HG02884 (cell line): ENCODE measurements around the gene DDIT4.
"Not testable (repeated sequence)": the region's sequence is repeated elsewhere in the genome, so short reads cannot be mapped to it uniquely, and the experiment has no call there.

ENCODE experiments used
- ATAC-seq: cut with Tn5 transposase; IDR thresholded peaks from one replicate; pipeline ENCODE4 v1.9.1; 2021; ENCODE audit warnings: mild to moderate bottlenecking, moderate library complexity; ENCODE audit not compliant: unreplicated experiment

The DDIT4 gene, protein sequence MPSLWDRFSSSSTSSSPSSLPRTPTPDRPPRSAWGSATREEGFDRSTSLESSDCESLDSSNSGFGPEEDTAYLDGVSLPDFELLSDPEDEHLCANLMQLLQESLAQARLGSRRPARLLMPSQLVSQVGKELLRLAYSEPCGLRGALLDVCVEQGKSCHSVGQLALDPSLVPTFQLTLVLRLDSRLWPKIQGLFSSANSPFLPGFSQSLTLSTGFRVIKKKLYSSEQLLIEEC

DNA sequence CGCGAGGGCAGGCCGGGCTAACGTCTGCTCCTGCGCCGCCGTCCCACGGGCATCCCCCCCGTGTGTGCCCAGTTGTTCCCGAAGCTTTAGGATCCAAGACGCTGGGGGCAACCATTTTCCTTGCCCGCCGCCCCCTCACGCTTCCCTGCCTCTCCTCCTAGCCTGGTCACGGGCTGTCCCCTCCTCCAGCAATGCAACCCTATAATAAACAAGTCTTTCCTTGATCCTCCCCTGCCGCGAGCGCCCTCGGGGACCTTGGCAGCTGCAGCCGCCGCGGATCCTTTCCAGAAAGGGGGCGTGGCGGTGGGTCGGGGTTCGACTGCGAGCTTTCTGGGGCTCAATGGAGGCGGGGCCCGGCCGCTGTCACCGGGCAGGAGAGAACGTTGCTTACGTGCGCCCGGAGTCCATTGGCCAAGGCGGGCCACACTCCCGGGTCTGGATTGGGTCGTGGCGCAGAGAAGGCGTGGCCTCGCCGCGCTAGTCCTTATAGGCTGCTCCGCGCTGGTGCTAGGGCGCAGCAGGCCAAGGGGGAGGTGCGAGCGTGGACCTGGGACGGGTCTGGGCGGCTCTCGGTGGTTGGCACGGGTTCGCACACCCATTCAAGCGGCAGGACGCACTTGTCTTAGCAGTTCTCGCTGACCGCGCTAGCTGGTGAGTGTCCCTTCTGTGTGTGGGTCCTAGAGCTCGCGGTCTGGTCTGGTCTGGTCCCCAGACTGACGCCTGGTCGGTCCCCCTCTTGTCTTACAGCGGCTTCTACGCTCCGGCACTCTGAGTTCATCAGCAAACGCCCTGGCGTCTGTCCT is at the start of gene DDIT4:
Gene DDIT4, plus strand, starts transcription at position 515 of the 803 bp plus-strand sequence. CDS start 293 bp downstream, outside the sequence.
- peak; percentile 86 for ATAC-seq

DNA sequence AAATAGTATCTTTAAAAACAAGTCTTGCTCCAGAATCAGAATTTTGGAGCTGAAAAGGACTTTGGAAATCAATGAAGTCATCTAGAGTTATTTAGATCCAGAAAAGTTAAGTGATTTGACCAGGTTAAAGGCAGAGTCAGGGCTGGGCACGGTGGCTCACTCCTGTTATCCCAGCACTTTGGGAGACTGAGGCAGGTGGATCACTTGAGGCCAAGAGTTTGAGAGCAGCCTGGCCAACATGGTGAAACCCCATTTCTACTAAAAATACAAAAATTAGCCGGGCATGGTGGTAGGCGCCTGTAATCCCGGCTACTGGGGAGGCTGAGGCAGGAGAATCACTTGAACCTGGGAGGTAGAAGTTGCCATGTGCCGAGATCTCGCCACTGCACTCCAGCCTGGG is 49.5 kb upstream of the DDIT4 start:
- not testable (repeated sequence) for ATAC-seq

DNA sequence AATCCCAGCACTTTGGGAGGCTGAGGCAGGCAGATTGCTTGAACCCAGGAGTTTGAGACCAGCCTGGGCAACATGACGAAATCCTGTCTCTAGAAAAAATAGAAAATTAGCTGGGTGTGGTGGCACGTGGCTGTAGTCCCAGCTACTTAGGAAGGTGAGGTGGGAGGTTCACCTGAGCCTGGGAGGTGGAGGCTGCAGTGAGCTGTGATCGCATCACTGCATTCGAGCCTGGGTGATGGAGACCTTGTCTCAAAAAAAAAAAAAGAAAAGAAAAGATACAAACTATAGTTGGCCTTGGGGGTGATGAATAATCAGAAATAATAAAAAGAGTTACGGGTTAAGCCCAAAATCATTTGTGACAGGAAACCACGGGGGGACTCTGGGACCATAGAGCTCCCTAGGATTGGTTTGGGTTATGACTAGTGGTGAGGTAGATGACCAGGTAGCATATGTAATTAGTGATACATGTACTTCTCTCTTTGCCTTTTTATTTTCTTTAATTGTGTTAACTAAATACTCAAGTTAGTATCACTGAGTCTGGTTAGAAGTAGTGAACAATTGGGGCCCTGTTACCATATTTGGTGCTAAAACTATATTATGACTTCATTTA is 47.2 kb upstream of the DDIT4 start:
- no peak for ATAC-seq

DNA sequence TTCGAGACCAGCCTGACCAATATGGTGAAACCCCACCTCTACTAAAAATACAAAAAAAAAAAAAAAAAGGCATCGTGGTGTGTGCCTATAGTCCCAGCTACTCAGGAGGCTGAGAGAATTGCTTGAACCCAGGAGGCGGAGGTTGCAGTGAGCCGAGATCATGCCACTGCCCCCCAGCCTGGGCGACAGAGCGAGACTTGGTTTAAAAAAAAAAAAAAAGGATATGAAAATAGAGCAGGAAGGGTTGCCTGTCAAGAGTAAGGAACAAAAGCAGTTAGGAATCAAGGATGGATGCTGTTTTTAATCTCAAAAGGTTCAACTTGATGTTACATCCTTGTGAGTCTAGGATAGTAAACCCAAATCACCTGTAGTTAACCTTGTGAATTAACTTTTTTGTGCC is 45.9 kb upstream of the DDIT4 start:
- ATAC-seq = no peak

DNA sequence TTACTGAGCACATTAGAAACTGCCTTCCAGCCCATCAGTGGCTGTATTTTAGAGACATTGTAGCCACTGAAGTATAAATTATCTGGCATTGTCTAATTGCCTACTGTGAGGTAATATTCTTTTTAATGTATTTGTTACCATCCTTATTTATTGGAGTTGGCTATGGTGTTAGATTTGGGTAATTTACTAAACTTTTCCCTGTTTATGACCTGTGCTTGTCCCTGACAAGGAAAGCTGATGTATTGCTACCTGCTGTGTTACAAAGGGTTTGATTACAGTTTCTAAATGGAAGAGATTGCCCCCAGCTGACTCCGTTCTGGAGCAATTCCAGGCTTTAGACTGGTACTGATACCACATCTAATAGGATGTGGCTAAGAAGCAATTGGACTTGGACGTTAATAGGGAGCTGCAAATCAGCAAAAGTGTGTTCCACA is 45.4 kb upstream of the DDIT4 start:
- no peak for ATAC-seq

DNA sequence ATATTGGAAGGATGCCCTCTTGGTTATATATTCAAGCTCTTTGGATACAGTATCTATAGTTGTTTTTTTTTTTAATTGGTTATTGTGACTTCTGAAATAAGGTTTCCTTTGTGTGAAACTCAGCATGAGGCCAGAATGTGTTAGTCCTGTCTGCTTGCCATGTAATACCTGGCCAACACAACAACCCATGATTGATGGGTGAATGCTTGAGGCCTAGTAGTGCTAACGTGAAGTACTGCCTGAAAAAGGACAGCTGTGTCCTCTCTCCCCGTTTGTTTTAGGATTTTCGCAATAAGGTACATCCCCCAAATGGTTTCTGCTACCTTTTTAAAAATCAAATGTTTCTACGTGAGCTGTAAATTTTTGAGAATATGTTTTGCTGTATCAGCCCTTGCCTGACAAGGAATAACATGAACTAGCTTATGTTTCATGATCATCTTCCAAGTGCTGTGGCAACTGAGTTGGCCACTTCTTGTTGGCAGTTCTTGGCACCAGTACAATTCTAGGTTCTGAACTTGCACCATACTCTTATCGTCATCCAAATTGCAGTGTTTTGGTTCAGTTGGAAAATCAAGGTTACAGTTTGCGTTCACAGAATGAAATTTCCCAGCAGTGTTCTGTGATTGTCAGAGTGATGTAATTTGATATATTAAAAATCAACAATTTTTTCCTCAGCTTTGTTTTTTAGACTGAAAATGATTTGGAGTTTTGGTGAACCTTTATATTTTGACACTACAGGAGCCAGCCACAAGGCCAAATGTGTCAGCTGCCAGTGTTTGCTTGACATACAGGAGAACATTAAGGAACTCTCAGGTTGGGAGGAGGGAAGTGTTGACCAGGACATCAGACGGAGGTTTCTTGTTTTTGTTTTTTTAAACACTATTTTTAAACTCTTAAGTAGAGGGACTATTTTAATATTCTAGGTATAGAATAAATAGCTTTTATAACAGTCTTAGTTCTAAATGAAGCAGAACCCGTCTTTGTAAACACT is 44.2 kb upstream of the DDIT4 start:
- ATAC-seq = no peak

DNA sequence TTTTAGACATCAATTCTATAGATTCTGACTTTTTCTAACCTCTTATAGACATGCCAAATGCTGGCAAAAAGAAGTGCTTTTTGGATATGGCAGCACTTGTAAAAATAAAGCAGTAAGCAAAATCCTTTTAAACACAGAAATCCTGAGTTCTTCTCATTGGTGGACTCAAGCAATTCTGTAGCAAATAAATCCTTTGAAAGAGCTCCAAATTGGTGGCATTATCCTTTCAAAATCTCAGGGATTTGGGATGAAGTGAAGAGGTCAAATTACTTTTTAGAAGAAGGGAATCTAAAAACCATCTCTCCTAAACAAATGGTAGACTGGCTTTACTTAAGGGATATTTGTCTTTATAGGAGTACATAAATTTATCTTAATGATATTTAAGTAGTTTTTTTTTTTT is 40.1 kb upstream of the DDIT4 start:
- no peak for ATAC-seq

DNA sequence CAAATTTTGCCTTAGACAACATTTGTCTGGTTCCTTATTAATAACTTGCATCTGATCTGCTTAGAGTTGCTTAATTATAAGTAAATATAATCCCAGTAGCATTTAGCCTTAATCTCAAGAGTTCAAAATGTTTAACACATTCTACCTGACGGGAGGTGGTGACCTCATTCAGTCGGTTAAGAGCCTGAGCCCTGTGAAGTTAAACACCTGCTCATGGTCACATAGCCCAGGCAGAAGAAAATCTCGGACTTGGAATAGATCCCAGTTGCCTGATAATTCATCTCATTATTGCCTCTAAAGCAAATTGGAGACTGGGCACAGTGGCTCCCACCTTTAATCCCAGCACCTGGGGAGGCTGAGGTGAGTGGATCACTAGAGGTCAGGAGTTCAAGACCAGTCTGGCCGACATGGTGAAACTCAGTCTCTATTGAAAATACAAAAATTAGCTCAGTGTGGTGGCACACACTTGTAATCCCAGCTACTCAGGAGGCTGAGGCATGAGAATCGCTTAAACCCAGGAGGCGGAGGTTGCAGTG is 39.1 kb upstream of the DDIT4 start:
- ATAC-seq = no peak

DNA sequence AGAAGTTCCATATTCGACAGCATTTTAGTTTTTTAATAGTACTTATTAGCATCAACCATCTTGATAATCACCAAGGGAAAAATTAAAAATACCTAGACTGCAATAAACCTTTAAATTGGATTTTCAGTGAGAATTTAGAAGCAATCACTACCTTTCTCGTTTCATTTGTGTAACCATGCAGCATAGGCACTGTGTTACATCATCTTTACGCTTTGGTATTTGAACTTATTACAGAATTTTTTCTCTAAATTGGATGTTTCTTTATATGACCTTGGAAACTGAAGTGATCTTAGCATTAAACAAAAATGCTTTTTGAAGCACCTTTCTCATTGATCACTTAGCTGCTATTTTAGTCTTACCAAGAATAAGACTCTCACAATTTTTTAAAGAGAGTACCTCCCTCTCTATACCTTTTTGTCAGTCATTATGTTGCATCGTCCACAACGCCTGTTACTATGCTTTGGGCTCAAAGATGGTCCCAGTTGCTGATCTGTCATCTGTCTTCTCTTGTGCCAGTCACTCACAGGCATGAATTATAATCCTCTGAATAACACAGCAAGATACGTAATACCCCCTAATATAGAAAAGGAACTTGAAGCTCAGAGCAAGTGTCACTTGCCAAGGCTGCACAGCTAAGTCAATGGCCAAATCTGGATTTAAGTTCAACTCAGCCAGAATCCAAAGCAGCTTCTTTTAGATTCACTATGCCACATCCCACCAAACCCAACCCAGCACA is 38.0 kb upstream of the DDIT4 start:
- ATAC-seq = no peak

DNA sequence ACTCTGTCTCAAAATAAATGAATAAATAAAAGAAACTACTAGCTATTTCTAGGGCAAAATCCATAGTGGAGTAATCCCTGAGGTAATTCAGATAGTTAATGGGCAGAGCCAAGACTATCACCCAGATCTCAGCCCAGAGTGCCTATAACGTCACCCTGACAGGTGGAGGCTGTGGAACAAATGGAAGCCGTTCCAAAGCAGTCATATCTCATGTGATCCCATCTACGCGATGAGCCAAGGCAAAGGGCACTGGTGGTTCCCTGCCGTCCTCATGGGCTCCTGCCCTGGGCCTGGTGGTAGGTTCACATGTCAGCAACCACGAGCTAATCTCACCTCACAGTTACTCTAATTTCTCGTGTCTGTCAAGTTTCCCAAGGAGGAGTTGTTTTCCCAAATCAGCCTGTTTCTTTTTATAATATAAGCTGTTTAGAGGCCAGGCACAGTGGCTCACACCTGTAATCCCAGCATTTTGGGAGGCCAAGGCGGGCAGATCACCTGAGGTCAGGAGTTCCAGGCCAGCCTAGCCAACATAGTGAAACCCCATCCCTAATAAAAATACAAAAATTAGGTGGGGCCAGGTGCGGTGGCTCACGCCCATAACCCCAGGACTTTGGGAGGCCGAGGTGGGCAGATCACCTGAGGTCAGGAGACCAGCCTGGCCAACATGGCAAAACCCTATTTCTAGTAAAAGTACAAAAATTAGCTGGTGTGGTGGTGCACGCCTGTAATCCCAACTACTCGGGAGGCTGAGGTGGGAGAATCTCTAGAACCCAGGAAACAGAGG is 35.1 kb upstream of the DDIT4 start:
- no peak for ATAC-seq

DNA sequence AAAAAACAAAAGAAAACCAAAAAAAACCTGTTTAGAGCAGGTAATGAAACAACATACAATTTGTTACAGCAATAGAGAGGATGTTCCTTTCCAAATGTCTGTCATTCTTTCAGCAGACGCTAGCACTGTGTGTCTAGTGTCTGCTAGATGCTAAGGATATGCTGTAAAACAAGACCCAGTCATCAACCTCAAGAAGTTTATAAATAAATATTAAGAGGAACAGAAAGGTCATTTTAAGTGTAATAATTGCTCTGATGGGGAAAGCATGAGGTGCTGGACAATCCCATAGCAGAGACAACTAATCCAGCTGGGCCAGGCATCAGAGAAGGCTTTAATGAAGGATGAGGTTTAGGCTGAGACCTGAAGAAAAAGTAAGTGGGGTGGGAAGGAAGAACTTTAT is 34.3 kb upstream of the DDIT4 start:
- ATAC-seq = no peak

DNA sequence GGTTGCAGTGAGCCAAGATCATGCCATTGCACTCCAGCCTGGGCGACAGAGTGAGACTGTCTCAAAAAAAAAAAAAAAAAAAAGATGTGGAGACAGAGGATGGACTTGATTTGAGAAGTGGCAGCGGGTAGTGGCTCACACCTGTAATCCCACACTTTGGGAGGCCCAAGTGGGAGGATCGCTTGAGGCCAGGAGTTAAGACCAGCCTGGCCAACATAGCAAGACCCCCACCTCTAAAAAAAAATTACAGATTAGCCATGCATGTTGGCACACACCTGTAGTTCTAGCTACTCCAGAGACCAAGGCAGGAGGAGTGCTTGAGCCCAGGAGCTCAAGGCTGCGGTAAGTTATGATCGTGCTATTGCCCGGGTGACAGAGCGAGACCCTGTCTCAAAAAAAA is 33.4 kb upstream of the DDIT4 start:
- ATAC-seq = no peak

DNA sequence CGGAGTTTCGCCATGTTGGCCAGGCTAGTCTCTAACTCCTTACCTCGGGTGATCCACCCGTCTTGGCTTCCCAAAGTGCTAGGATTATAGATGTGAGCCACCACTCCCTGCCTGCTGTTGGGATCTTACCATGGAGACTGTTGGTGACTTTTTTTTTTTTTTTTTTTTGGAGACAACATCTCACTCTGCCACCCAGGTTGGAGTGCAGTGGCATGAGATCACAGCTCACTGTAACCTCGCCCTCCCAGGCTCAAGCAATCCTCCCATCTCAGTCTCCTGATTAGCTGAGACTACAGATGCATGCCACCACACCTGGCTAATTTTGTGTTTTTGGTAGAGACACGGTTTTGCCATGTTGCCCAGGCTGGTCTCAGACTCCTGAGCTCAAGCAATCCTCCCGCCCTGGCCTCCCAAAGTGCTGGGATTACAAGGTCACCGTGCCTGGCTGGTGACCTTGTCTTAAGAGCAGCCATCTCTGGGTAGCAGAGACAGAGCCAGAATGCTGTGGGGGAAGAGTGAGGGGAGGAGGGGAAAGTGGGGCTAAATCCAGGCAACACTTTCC is 32.0 kb upstream of the DDIT4 start:
- ATAC-seq = no peak

DNA sequence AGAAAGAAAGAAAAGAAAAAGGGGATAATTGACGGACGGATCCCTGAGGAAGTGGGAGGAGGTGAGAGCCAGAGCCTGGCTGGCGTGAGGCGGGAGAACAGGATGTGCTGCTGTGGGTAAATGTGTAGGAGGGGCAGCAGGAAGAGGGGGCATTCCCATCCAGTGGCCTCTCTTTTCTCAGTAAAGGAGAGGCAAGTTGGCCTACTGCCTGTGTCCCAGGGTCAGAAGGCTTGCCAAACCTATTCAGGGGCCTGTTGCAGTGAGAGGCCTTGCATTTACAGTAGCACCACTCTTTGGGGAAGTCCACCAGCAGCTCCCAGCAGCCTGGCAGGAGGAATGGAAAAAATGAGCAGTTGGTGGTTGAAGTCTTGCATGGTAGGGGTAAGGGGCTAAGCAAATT is 31.0 kb upstream of the DDIT4 start:
- no peak for ATAC-seq

DNA sequence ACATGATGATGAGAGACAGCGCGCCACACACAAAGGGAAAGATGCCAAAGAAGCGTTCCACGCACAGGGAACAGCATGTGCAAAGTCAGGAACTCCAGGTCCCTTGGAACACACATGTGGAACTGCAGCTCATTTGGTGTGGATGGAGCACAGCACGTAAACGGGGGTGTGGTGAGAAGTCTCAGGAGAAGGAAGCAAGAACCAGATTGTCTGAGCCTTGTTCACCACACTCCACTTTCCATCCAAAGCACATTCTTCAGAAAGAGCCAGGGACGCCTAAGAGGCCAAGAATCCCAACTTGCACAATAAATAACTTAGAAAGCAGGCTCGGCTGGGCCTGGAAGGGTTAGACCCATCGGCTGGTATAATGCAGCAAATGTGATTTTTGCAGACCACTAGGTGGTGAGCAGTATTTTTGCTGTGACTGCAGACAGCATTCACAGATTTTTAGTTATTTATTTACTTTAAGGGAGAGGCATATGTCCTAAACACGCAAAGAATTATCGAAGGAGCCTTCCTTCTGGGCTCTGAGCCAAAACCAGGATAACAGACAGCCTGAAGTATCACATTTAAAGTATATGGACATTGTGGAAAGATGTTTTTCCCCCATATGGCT is 29.8 kb upstream of the DDIT4 start:
- ATAC-seq = no peak

DNA sequence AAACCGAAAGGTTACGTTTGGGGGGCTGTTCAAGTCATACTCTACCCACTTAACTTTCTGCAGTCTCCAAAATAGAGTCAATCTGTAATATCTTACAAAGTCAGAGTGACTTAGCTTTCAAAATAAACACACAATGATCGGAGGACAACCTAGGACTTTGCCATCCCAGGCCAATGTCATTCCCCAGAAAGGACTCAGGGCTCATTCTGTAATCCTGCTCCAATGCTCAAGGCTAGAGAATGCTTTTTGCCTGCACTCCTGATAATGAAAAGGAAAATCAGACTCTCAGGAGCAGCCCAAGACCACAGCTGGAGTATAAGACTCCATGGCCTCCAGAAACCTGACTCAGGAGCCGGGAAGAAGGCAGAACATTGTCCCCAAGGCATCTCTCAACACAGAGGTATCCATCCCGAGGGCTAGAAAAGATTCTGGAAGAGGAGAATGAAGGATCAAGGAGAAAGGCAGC is 29.1 kb upstream of the DDIT4 start:
- ATAC-seq = no peak

DNA sequence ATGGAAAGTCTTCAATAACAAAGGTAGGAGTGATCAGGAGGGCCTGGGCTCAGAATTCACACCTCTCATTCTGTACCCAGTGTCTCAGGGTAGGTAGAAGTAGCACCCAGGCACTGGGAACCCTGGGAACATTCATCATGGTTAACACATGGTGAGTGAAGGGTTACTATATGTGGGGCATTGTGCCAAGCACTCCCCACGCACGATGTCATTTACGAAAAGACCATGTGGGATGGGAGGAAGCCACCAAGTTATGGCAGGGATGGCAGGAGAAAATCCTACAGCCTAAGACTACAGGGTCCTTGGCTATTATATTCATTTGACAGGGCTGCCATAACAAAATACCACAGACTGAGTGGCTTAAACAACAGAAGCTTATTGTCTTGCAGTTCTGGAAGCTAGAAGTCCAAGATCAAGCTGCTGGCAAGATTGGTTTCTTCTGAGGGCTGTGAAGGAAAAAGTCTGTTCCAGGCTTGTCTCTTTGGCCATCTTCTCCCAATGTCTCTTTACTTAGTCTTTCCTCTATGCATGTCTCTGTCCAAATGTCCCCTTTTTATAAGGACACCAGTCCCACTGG is 27.7 kb upstream of the DDIT4 start:
- no peak for ATAC-seq
